ENCODE results near the gene TM4SF5.

The TM4SF5 gene, protein sequence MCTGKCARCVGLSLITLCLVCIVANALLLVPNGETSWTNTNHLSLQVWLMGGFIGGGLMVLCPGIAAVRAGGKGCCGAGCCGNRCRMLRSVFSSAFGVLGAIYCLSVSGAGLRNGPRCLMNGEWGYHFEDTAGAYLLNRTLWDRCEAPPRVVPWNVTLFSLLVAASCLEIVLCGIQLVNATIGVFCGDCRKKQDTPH

GRCh38 chr17:4771519-4772234 is at the start of gene TM4SF5:
Gene TM4SF5, plus strand, starts transcription at chr17:4771886. Its CDS starts 37 bp downstream, at chr17:4771923.
- DNase-seq, result no peak

GRCh38 chr17:4722678-4723240 is 48.9 kb upstream of the TM4SF5 start:
- DNase-seq, result no peak

- DNase-seq, result no peak
Measured at GRCh38 chr17:4724650-4725049, 47.0 kb upstream of the TM4SF5 start.

DNA sequence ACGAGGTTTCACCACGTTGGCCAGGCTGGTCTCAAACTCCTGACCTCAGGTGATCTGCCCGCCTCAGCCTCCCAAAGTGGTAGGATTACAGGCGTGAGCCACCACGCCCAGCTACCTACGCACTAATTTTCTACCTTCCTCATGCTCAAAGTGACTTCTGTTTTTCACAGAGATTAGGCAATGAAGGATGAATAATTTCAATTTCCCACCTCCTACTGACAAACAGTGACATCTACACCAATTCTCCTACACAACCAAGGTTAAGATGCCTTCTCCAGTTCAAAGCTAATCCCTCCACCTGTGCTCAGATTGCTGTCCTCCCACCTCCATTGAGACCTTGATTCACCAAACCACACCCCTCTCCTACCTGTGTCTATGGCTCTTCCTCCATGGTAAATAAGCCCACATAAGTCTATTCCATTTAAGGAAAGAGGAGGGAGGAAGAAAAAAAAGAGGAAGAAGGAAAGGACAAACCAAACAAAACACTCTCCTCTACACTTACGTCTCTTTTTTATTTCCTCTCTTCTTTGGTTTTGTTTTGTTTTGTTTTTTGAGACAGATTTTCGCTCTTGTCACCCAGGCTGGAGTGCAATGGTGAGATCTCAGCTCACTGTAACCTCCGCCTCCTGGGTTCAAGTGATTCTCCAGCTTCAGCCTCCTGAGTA is 45.9 kb upstream of the TM4SF5 start:
- DNase-seq, result no peak

GRCh38 chr17:4728124-4728523 is 43.6 kb upstream of the TM4SF5 start:
- DNase-seq, result no peak

DNA sequence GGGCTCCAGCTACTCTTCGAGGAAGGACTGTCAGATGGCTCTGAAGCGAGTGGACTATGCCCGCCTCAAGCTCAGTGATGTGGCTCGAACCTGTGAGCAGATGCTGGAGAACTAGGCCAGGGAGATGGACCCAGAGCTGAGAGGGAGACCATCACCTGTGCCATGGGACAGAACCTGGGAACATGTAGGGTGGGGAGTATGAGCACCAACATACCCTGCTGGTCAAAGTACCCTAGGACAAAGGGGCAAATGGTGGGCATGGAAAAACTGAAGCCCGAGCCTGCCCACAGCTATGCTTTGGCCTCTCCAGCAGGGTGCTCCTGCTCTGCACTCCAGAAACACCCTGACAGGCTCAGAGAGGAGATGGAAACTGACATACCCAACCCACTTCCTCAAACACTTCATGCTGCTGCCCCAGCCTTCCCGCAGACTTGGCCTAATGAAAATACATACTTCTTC is 38.6 kb upstream of the TM4SF5 start:
- no peak for DNase-seq

DNA sequence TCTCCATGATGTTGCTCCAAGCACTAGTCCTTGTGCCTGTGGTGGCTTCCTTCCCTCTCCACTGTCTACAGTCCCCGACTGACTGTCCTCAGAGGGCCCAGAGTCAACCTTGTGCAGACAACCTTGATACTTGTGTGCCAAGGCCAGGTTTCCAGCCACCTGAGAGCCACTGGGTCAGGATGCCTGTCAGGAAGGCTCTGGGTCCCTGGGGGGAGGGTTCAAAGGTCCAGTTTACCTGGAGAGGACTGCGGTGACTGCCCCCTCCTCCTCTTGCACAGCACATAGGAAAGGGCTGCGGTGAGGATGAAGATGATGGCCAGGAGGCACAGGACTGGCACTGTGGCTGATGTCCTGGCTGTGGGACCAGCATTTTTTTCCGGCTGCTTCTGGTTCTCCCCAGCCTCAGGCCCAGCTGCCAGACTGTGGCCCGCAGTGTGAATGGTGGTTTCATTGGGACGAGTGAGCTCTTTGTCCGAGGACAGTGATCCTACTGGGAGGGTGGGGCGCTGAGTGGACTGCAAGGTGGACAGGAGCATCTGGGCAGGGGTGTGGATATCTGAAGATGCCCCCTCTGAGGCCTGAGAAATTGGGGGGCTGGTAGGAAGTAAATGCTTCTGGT is 36.7 kb upstream of the TM4SF5 start:
- no peak for DNase-seq

GRCh38 chr17:4735876-4736651 is 35.6 kb upstream of the TM4SF5 start:
- no peak for DNase-seq

GRCh38 chr17:4738136-4739121 is 33.3 kb upstream of the TM4SF5 start:
- no peak for DNase-seq

GRCh38 chr17:4739122-4740024 is 32.3 kb upstream of the TM4SF5 start, which contains the start of the genes CXCL16 and ZMYND15:
Gene CXCL16, minus strand, starts transcription at chr17:4739928. Its CDS starts 589 bp downstream, at chr17:4739339.
Gene ZMYND15, plus strand, starts transcription at chr17:4739833. Its CDS starts 716 bp downstream, at chr17:4740549.
- DNase-seq, result peak; percentile 10

- DNase-seq, result no peak
Measured at GRCh38 chr17:4740025-4740351, 31.7 kb upstream of the TM4SF5 start.

- DNase-seq, result no peak
Measured at GRCh38 chr17:4740584-4740983, 31.1 kb upstream of the TM4SF5 start.

DNA sequence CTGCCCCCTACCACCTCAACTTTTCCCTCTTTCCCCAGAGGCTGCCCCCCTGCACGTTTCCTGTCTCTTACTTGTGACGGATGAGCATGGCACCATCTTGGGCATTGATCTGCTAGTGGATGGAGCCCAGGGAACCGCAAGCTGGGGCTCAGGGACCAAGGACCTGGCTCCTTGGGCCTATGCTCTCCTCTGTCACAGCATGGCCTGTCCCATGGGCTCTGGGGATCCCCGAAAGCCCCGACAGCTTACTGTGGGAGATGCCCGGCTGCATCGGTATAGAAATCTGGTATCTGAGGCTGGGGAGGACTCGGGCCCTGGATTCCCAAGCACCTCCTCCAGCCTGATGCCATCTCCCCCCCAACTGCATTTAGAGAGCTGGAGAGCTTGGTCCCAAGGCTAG is 30.1 kb upstream of the TM4SF5 start:
- no peak for DNase-seq

DNA sequence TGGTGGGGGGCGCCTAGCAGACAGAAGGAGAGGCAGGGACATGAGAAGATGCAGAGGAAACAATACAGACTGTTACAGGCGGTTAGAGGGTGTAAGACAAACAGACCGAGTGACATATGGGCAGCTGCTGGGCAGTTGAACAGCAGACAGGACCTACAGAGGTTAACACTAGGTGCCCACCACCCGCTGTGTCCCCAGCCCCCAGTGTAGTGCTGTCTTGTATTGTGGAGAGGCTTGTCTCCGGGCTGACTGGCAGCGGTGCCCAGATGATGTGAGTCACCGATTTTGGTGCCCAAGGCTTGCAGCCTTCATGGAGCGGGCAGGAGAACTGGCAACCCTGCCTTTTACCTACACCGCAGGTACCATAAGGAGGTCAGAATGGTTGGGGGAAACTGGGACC is 29.6 kb upstream of the TM4SF5 start:
- DNase-seq, result no peak

- DNase-seq, result no peak
Measured at GRCh38 chr17:4742629-4743028, 29.1 kb upstream of the TM4SF5 start.

- no peak for DNase-seq
Measured at GRCh38 chr17:4743216-4743615, 28.5 kb upstream of the TM4SF5 start.

- DNase-seq, result no peak
Measured at GRCh38 chr17:4743898-4744297, 27.8 kb upstream of the TM4SF5 start.

DNA sequence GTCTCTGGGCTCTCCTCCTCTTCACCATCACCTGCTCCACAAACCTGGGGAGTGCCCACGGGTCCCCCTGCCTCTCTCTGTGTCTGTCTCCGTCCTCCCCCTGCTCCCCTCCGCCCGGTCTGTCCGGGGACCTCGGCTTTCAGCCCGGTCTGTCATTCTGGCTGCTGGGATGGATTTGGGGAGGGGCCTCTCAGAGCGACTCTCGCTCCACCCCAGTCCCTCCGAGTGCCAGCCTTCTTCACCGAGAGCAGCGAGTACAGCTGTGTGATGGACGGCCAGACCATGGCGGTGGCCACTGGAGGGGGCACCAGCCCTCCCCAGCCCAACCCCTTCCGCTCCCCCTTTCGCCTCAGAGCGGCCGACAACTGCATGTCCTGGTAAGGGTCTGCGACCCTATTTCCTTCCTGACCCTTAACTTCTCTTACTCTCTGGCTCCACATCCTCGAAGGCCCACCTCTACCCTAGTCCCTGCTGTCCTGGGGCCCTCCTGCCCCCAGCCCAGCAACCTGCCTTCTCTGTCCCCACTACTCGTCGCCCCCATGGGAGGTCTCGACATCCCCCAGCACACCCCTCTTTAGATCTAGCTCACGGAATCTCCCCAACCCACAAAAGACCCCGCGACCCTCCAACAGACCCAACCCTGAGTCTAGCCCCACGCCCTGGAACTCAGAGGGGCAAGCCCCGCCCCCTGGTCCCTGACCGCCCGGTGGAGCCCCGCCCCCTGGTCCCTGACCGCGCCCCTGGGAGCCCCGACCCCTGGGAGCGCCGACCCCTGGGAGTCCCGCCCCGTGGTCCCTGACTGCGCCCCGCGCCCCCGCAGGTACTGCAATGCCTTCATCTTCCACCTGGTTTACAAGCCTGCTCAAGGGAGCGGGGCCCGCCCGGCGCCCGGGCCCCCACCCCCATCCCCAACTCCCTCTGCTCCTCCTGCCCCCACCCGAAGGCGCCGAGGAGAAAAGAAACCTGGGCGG is 26.4 kb upstream of the TM4SF5 start:
- DNase-seq, result no peak

DNA sequence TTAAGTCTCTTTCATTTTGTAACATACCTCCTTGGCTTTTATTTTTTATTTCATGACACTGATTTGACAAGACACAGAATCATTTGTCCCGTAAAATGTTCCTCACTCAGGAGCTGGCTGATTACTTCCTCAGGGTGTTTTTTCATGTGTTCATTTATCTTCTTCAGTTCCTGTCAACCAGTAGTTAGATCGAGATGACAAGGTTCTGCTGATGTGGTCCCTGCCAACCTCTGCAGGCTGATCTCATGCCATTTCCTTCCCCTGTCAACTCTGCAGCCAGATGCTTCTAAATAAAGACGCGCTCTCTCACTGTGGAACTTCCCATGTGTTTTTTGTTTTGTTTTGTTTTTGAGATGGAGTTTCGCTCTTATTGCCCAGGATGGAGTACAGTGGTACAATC is 23.8 kb upstream of the TM4SF5 start:
- no peak for DNase-seq
